CD8-positive, alpha-beta memory T cell (primary cell): ENCODE measurements around the gene RNF148. TPM values are rescaled to one million over a fixed set of nuclear protein-coding genes. Genes with fewer than 3 reads are reported as not detected.

Experiments used
- polyA plus RNA-seq: library from polyadenylated mRNA; unstranded; fragments of 300-500 nt; fragmentation: Illumina TruSeq; gene quantifications from one replicate; pipeline ENCODE4 v1.2.3, GENCODE V29; 2021
- total RNA-seq, 2 experiments: library from RNA; stranded (reverse); gene quantifications; one replicate each; pipeline ENCODE4 v1.2.3, GENCODE V29; 2021

The RNF148 gene
- total and polyA plus RNA-seq, 3 experiments from 2014 or later = not detected

Other genes starting within 250 kb of the RNF148 start
- not detected for gene RNF133, start 3.8 kb downstream of the RNF148 start, total RNA-seq
- not detected for gene RNF133, start 3.8 kb downstream of the RNF148 start, polyA plus RNA-seq
- not detected for gene CADPS2, start 183.5 kb upstream of the RNF148 start, total RNA-seq
- not detected for gene CADPS2, start 183.5 kb upstream of the RNF148 start, polyA plus RNA-seq